ENCODE measurements around the gene ARHGEF39.

DNA sequence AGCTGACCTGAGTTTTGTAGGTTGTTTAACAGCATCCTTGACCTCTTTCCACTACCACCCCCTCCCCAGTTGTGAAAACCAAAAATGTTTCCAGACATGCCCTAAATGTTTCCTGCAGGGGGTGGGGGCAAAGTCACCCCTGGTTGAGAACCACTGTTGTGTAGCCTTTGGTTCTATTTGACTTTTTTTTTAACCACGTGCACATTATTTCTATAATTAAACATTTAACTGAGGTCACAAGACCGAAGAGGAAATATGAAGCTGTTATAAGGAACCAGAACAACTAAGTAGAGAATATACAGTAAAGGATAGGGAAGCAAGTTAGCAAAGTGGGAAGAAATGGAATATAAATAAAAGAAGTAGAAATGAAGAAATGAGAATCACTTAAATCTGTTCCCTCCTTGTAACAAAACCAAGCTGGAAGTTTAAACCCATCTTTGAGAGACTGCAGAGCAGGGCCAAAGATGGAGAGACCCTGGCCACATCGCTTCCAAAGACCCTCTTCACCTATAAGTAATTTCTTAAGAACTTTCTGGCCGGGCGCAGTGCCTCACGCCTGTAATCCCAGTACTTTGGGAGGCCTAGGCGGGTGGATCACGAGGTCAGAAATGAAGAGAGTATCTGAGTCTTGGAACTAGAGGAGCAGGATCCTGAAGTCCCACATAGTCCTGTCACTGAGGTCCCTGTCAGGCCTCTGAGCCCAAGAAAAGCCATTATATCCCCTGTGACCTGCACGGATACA is 28.7 kb downstream of the ARHGEF39 start:
- TF ChIP-seq, protein P1, sequence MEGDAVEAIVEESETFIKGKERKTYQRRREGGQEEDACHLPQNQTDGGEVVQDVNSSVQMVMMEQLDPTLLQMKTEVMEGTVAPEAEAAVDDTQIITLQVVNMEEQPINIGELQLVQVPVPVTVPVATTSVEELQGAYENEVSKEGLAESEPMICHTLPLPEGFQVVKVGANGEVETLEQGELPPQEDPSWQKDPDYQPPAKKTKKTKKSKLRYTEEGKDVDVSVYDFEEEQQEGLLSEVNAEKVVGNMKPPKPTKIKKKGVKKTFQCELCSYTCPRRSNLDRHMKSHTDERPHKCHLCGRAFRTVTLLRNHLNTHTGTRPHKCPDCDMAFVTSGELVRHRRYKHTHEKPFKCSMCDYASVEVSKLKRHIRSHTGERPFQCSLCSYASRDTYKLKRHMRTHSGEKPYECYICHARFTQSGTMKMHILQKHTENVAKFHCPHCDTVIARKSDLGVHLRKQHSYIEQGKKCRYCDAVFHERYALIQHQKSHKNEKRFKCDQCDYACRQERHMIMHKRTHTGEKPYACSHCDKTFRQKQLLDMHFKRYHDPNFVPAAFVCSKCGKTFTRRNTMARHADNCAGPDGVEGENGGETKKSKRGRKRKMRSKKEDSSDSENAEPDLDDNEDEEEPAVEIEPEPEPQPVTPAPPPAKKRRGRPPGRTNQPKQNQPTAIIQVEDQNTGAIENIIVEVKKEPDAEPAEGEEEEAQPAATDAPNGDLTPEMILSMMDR (IDR thresholded peaks at IDR 0.05), result no peak
- no peak for TF ChIP-seq ZFX (IDR thresholded peaks at IDR 0.05; ENCODE audit: borderline replicate concordance)

Data from 22Rv1 (cell line).